AG10803 (cell line): ENCODE measurements around the gene CDC25A.

Source experiments
- DNase-seq: peaks from one replicate; pipeline ENCODE4 v3.0.0; 2010; ENCODE audit warnings: low read depth
- H3K4me3 ChIP-seq: 2 replicates; pipeline ENCODE4 v1.5.1; 2011; ENCODE audit warnings: mild to moderate bottlenecking, low read length, control low read depth
- TF ChIP-seq, protein P1 (sequence below): conservative IDR thresholded peaks from 2 replicates; pipeline ENCODE4 v1.5.1; 2011; ENCODE audit warnings: mild to moderate bottlenecking, low read length, control low read depth, inconsistent platforms

The CDC25A gene

DNA sequence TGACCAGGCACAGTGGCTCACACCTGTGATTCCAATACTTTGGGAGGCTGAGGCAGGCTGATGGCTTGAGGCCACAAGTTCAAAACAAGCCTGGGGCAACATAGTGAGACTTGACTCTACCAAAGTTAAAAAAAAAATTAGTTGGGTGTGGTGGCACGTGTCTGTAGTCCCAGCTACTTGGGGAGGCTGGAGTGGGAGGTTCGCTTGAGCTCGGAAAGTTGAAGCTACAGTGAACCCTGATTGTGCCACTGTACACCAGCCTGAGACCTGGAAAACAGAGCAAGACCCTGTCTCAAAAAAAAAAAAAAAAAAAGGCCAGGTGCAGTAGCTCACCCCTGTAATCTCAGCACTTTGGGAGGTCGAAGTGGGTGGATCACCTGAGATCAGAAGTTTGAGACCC is 3.1 kb downstream of the CDC25A start:
- TF ChIP-seq, protein P1, sequence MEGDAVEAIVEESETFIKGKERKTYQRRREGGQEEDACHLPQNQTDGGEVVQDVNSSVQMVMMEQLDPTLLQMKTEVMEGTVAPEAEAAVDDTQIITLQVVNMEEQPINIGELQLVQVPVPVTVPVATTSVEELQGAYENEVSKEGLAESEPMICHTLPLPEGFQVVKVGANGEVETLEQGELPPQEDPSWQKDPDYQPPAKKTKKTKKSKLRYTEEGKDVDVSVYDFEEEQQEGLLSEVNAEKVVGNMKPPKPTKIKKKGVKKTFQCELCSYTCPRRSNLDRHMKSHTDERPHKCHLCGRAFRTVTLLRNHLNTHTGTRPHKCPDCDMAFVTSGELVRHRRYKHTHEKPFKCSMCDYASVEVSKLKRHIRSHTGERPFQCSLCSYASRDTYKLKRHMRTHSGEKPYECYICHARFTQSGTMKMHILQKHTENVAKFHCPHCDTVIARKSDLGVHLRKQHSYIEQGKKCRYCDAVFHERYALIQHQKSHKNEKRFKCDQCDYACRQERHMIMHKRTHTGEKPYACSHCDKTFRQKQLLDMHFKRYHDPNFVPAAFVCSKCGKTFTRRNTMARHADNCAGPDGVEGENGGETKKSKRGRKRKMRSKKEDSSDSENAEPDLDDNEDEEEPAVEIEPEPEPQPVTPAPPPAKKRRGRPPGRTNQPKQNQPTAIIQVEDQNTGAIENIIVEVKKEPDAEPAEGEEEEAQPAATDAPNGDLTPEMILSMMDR, result no peak
- DNase-seq, result no peak
- no peak overlapping the region for H3K4me3 ChIP-seq

DNA sequence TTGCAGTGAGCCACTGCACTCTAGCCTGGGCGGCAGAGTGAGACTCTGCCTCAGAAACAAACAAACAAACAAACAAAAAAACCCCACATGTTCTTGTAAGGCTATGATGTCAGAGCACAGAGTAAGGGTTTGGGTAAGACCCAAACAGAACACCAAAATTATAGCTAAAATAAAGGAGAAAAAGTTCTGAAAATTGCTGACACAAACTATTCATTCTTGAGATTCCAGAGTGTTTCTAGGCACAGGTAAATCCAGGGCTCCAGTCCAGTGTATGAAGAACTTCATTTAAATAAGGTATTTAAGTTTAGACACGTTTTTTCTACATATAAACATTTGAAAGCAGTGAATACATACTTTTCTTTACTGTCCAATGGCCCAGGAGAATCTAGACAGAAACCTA is 3.9 kb downstream of the CDC25A start:
- TF ChIP-seq, protein P1, result no peak
- H3K4me3 ChIP-seq, result no peak overlapping the region
- DNase-seq, result no peak

DNA sequence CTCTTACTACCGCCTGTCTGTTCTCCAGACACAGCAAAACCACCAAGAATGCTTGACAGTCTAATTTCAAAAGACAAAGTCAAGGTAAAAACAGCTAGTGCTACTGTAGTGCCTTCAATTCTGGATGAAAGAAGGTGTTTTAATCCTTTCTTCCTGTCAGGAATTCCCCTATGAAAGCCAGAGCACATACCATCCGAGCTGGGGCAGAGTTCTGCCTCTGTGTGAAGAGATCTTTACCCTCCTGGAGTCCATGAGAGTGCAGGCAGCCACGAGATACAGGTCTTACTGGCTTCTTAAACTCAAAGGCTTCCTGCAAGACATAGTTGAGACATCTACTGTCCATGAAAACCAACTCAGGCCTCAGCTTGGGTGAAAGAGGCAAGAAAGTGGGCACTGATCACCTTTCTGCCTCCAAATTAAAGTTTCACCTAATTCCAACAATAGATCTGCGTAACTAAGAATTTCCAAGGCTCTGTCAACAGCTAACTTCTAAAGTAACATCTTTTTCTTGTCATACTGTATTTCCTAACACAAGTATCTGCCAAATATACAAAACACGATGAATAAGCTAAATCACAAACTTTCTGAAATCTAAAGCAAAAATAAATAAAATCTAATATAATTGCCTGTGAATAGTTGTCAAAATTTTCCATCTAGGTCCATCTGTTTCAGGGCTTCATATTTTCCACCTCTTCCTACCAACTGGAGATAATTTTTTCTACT is 7.5 kb downstream of the CDC25A start:
- H3K4me3 ChIP-seq, result no peak overlapping the region
- TF ChIP-seq, protein P1, result no peak
- no peak for DNase-seq

DNA sequence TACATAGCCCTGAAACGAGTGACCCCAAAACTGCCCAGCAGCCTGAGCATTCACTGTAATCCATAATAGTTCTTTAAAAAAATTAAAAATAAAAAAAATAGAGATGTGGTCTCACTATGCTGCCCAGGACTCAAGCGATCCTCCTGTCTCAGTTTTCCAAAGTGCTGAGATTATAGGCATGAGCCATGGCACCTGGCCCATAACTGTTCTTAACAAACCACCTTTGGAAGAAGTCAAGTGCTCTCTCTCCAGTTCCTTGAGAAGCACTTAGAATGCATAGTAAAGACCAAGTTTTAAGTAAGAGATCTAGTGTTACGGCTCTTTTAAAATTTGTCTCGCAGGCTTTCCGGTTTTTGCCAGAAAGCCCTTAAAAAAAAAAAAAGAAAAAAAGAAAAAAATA is 8.2 kb downstream of the CDC25A start:
- TF ChIP-seq, protein P1, result no peak
- no peak for DNase-seq
- H3K4me3 ChIP-seq, result no peak overlapping the region

DNA sequence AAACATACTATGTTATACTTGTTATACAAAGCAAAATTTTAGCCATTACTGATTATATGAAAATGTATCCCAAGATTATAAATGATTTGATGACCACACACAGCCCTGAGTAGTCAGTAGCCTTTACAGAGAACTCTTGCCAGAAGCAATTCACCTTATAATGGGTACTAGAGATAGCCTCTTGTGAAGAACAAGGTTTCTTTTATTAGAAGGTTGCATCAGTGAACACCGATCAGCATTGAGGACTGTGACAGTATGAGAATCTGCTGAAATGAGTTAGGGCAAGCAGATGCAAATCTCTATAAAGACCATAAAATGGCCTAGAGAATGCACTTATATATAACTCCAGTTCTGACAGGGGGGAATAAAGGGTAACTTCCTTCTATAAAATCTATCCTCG is 10.1 kb downstream of the CDC25A start:
- no peak overlapping the region for H3K4me3 ChIP-seq
- TF ChIP-seq, protein P1, result no peak
- DNase-seq, result no peak

DNA sequence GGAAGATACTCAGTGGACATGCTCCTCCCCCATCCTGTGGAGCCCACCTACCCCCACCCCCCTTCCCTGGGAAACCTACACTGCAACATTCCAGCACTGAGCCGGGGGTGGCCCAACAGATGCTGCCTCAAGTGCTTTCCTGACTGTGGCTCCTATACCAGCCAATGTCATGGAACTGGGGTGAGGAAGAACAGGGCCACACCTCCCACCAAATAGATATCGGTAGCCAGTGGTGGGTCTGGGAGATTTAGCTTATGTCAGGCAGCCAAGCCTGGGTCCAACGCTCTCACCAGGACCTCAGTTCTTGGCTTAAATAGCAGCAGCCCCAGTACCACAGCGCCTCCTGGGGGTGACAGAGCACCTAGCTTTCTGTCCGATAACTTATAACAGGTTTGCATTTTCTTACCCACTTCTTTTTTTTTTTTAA is 30.3 kb downstream of the CDC25A start:
- peak; percentile 66 for DNase-seq
- TF ChIP-seq, protein P1, result peak; percentile 82
- H3K4me3 ChIP-seq, result no peak overlapping the region

DNA sequence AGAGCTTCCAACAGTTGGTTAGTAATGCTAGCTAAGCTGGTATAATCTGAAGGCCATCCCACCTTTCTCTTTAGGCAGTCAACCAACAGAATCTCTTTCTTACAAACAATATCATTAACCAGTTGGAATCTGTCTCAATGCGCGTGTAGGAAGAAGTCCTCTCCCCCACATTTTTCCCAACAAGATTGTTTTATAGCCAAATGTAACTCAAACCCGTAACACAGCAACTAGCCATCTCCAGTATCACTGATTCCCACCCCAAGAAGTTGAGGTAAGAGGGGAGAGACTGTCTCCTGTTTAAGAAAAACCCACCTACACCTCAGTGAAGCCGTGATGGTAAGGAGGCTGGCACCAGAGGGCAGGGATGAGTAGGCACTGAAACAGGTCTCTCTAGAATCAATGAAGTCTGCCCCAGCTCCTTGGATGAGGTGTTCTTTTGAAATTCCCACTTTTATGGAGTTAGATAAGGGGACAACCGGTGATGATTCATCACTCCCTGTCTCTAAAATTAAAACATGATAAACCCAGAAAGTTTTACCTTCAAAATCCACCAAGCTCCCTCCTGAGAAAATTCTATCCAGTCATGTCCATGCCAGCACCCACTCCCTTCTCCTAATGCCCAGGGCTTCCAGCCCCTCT is 30.9 kb downstream of the CDC25A start:
- TF ChIP-seq, protein P1, result no peak
- H3K4me3 ChIP-seq, result no peak overlapping the region
- no peak for DNase-seq
